ENCODE results near the gene MAST3.

Gene MAST3

DNA sequence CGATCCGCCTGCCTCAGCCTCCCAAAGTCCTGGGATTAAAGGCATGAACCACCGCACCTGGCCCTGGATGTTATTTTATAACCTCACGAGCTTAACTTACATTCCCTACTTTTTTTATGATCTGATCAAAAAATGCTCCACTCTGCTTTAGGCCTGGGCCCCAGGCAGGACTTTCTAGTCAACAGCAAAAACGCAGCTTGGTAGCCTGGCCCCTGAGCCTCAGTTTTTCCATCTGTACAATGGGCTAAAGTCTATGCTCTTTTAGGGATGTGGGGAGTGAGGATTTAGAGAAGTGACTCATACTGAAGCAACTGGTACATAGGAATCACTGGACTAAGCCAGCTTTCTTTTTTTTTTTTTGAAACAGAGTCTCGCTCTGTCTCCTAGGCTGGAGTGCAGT, 43.5 kb downstream of the MAST3 start:
- TF ChIP-seq, protein P1, sequence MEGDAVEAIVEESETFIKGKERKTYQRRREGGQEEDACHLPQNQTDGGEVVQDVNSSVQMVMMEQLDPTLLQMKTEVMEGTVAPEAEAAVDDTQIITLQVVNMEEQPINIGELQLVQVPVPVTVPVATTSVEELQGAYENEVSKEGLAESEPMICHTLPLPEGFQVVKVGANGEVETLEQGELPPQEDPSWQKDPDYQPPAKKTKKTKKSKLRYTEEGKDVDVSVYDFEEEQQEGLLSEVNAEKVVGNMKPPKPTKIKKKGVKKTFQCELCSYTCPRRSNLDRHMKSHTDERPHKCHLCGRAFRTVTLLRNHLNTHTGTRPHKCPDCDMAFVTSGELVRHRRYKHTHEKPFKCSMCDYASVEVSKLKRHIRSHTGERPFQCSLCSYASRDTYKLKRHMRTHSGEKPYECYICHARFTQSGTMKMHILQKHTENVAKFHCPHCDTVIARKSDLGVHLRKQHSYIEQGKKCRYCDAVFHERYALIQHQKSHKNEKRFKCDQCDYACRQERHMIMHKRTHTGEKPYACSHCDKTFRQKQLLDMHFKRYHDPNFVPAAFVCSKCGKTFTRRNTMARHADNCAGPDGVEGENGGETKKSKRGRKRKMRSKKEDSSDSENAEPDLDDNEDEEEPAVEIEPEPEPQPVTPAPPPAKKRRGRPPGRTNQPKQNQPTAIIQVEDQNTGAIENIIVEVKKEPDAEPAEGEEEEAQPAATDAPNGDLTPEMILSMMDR (IDR thresholded peaks at IDR 0.05; ENCODE audit: insufficient read depth, low read length, poor library complexity, severe bottlenecking): no peak
- DNase-seq (ENCODE audit: extremely low read depth, insufficient read length): no peak
- peaks cover 40% of the 10 kb centered on the region for H3K36me3 ChIP-seq (ENCODE audit: control insufficient read depth, insufficient read depth, low read length)
- no peak overlapping the region for H3K4me3 ChIP-seq (replicated peaks; ENCODE audit: low read depth, low read length)
- H3K27me3 ChIP-seq (replicated peaks; ENCODE audit: control insufficient read depth, insufficient read depth, low read length): no peaks in the 10 kb centered on the region

DNA sequence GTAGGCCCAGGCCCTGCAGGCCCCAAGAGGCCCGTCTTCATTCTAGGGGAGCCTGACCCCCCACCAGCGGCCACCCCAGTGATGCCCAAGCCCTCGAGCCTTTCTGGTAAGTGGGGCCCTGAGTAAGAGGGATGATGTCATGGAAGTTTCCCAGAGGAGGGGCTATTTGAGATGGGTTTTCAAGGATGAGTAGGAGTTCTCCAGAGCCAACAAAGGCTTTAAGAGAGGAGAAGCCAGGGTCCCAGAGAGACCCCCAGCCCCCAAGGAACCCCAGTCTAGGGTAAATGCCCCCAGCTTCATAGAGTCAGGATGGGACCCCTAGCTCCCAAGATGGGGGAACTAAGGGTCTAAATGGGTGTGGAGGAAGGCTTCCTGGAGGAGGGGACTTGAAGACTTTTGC, 46.3 kb downstream of the MAST3 start:
- TF ChIP-seq, protein P1 (IDR thresholded peaks at IDR 0.05; ENCODE audit: insufficient read depth, low read length, poor library complexity, severe bottlenecking): no peak
- no peak for DNase-seq (ENCODE audit: extremely low read depth, insufficient read length)
- Histone ChIP-seq H3K27me3 (replicated peaks; ENCODE audit: control insufficient read depth, insufficient read depth, low read length) (no peaks in the 10 kb centered on the region), H3K36me3 (ENCODE audit: control insufficient read depth, insufficient read depth, low read length) (peaks cover 36% of the 10 kb centered on the region), H3K4me3 (replicated peaks; ENCODE audit: low read depth, low read length) (no peak overlapping the region)

DNA sequence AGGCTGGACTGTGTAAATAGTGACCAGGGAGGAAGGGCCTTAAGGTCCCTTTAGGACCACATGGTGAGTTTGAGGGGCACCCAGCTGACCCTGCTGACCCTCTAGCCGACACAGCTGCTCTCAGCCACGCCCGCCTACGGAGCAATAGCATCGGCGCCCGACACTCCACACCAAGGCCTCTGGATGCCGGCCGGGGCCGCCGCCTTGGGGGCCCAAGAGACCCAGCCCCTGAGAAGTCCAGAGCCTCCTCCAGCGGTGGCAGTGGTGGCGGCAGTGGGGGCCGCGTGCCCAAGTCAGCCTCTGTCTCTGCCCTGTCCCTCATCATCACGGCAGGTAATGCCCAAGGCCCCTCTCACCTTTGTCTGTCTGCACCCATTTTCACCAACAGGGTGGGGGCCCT, 46.8 kb downstream of the MAST3 start:
- H3K27me3 ChIP-seq (replicated peaks; ENCODE audit: control insufficient read depth, insufficient read depth, low read length): no peaks in the 10 kb centered on the region
- H3K4me3 ChIP-seq (replicated peaks; ENCODE audit: low read depth, low read length): no peak overlapping the region
- peaks cover 35% of the 10 kb centered on the region for H3K36me3 ChIP-seq (ENCODE audit: control insufficient read depth, insufficient read depth, low read length)
- TF ChIP-seq, protein P1 (IDR thresholded peaks at IDR 0.05; ENCODE audit: insufficient read depth, low read length, poor library complexity, severe bottlenecking): no peak
- DNase-seq (ENCODE audit: extremely low read depth, insufficient read length): no peak

DNA sequence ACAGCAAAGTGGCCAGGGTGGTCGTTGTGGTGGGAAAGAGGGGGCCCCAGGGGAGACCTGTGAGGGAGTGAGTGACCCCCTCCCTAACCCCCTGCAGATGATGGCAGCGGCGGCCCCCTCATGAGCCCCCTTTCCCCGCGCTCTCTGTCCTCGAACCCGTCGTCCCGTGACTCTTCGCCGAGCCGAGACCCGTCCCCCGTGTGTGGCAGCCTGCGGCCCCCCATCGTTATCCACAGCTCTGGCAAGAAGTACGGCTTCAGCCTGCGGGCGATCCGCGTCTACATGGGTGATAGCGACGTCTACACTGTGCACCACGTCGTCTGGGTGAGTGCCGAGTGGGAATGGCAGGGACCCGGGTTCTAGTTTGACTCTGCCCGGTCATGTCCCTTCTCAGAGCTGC, 47.3 kb downstream of the MAST3 start:
- Histone ChIP-seq H3K4me3 (replicated peaks; ENCODE audit: low read depth, low read length) (no peak overlapping the region), H3K27me3 (replicated peaks; ENCODE audit: control insufficient read depth, insufficient read depth, low read length) (no peaks in the 10 kb centered on the region), H3K36me3 (ENCODE audit: control insufficient read depth, insufficient read depth, low read length) (peaks cover 37% of the 10 kb centered on the region)
- DNase-seq (ENCODE audit: extremely low read depth, insufficient read length): no peak
- TF ChIP-seq, protein P1 (IDR thresholded peaks at IDR 0.05; ENCODE audit: insufficient read depth, low read length, poor library complexity, severe bottlenecking): no peak

DNA sequence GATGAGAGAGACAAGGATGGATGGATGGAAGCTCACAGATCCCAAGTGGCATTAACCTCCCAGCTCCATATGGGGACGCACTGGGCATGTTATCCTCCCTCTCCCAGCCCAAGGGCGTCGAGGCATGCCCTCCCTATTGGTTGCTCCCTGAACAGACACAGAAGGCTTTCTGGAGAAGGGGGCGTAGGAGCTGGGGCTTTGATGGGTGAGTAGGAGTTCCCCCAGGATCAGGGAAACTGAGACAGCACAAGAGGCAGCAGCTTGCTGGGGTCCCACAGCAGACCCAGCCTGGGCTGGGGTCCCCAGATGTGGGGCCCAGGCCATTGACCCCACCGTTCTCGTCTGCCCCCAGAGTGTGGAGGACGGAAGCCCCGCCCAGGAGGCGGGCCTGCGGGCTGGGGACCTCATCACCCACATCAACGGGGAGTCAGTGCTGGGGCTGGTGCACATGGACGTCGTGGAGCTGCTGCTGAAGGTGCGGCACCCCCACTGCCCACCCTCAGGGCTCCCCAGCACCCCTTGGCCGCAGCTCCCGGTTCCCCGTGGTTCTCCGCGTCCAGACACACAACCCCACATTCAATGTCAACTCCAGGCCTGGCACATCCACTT, 47.9 kb downstream of the MAST3 start:
- H3K4me3 ChIP-seq (replicated peaks; ENCODE audit: low read depth, low read length): no peak overlapping the region
- no peak for DNase-seq (ENCODE audit: extremely low read depth, insufficient read length)
- H3K36me3 ChIP-seq (ENCODE audit: control insufficient read depth, insufficient read depth, low read length): peaks cover 36% of the 10 kb centered on the region
- no peaks in the 10 kb centered on the region for H3K27me3 ChIP-seq (replicated peaks; ENCODE audit: control insufficient read depth, insufficient read depth, low read length)
- TF ChIP-seq, protein P1 (IDR thresholded peaks at IDR 0.05; ENCODE audit: insufficient read depth, low read length, poor library complexity, severe bottlenecking): no peak

DNA sequence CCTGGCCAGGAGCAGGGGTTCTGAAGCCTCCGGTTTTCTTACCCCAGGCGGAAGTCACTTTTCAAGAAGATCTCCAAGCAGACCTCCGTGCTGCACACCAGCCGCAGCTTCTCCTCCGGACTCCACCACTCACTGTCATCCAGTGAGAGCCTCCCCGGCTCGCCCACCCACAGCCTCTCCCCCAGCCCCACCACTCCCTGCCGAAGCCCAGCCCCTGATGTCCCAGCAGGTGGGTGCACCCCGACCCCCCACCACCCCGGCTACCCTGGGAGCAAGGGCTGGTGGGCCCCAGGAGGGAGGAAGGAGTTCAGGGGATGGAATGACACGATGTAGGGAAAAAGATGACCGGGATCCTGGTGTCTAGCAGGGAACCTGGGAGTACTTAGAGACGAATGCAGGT, 49.8 kb downstream of the MAST3 start:
- DNase-seq (ENCODE audit: extremely low read depth, insufficient read length): no peak
- Histone ChIP-seq H3K27me3 (replicated peaks; ENCODE audit: control insufficient read depth, insufficient read depth, low read length) (no peaks in the 10 kb centered on the region), H3K4me3 (replicated peaks; ENCODE audit: low read depth, low read length) (no peak overlapping the region), H3K36me3 (ENCODE audit: control insufficient read depth, insufficient read depth, low read length) (peaks cover 32% of the 10 kb centered on the region)
- TF ChIP-seq, protein P1 (IDR thresholded peaks at IDR 0.05; ENCODE audit: insufficient read depth, low read length, poor library complexity, severe bottlenecking): no peak
